ENCODE results near the gene CHTF8.

GRCh38 chr16:69169607-69170352, 37.4 kb upstream of the CHTF8 start:
- no peak for TF ChIP-seq LARP7 (IDR thresholded peaks at IDR 0.05)
- no peak for TF ChIP-seq ZNF622 (IDR thresholded peaks at IDR 0.05)
- TF ChIP-seq SP1 (IDR thresholded peaks at IDR 0.05; ENCODE audit: low read depth, low read length): no peak
- TF ChIP-seq KAT2A (conservative IDR thresholded peaks at IDR 0.05; ENCODE audit: control insufficient read depth, low read depth, low read length): no peak
- TF ChIP-seq EP300 (IDR thresholded peaks at IDR 0.05; ENCODE audit: borderline replicate concordance in 1 of 2, control insufficient read depth in 1 of 2, low read depth in 2 of 2, low read length in 2 of 2): no peak
- TF ChIP-seq MYC (IDR thresholded peaks at IDR 0.05; ENCODE audit: insufficient read depth, insufficient read length, insufficient replicate concordance, low read length, severe bottlenecking): no peak
- no peak for TF ChIP-seq CEBPZ (IDR thresholded peaks at IDR 0.05; ENCODE audit: low read depth, low read length)
- TF ChIP-seq HDAC2 (IDR thresholded peaks at IDR 0.05): no peak

Data from GM12878 (cell line).